H1 (cell line): ENCODE data around the gene MAPK1. TPM values are rescaled to one million over a fixed set of nuclear protein-coding genes. Genes with fewer than 3 reads are reported as not detected.

Experiments used
- CTCF ChIA-PET: fragments of 300-600 bp; sonication (Branson Sonifier 250); formaldehyde crosslinking; loops from one replicate; lab custom pipeline; 2021; ENCODE audit not compliant: partially characterized antibody; lab: Charles Lee
- POLR2A ChIA-PET: fragments of 300-600 bp; sonication (Branson Sonifier 250); formaldehyde crosslinking; loops from one replicate; lab custom pipeline; 2021; ENCODE audit warnings: inconsistent platforms; ENCODE audit not compliant: partially characterized antibody; lab: Charles Lee
- DNase-seq, 2 experiments: peaks; one replicate each; pipeline versions ENCODE4 v3.0.0 to v3.0.0-alpha.2; 2010 to 2022; ENCODE audit warnings: low spot score in 2 of 2, low read depth in 1 of 2, mixed read lengths in 1 of 2
- FAIRE-seq: peaks from 2 replicates; lab custom pipeline; 2011; peaks lifted over from hg19 to GRCh38; lab: Jason Lieb, UNC
- H2AFZ ChIP-seq: 2 replicates; pipeline ENCODE4 v1.8.1; 2012; ENCODE audit warnings: low read length, inconsistent platforms
- H2AK5ac ChIP-seq: 2 replicates; pipeline ENCODE4 v1.6.1; 2013; ENCODE audit warnings: low read depth, low read length
- H2BK120ac ChIP-seq: replicated peaks from 2 replicates; pipeline ENCODE3; 2013; ENCODE audit warnings: low read depth, low read length, inconsistent platforms
- H2BK12ac ChIP-seq: 2 replicates; pipeline ENCODE4 v1.6.1; 2013; ENCODE audit warnings: low read depth, low read length
- H2BK15ac ChIP-seq: 2 replicates; pipeline ENCODE4 v1.6.1; 2013; ENCODE audit warnings: low read length
- H2BK20ac ChIP-seq: 2 replicates; pipeline ENCODE4 v1.6.1; 2013; ENCODE audit warnings: low read length
- H2BK5ac ChIP-seq: 2 replicates; pipeline ENCODE4 v1.6.1; 2013; ENCODE audit warnings: low read depth, low read length
- H3K14ac ChIP-seq: 2 replicates; pipeline ENCODE4 v1.6.1; 2013; ENCODE audit warnings: inconsistent platforms; ENCODE audit not compliant: insufficient read length
- H3K18ac ChIP-seq: 2 replicates; pipeline ENCODE4 v1.6.1; 2013; ENCODE audit warnings: low read length; ENCODE audit errors: extremely low read depth
- H3K23ac ChIP-seq: 2 replicates; pipeline ENCODE4 v1.6.1; 2013; ENCODE audit warnings: inconsistent platforms; ENCODE audit not compliant: insufficient read length
- H3K23me2 ChIP-seq: 2 replicates; pipeline ENCODE4 v1.6.1; 2013; ENCODE audit warnings: low read depth, low read length
- H3K27ac ChIP-seq: 2 replicates; pipeline ENCODE4 v1.6.1; 2011; ENCODE audit warnings: low read depth, low read length, inconsistent platforms
- H3K27me3 ChIP-seq, 4 experiments: replicated peaks in 1 of 4; 1 replicate in 1 of 4; 2 replicates in 3 of 4; pipeline versions ENCODE4 v1.6.1 to v1.8.1; 2011 to 2013; ENCODE audit warnings: low read length in 3 of 4, mild to moderate bottlenecking in 3 of 4, inconsistent platforms in 2 of 4, mixed read lengths in 2 of 4, moderate library complexity in 1 of 4; ENCODE audit not compliant: control insufficient read depth in 3 of 4, insufficient read depth in 3 of 4; ENCODE audit errors: extremely low read depth in 1 of 4
- H3K36me3 ChIP-seq, 4 experiments: 2 replicates each; pipeline versions ENCODE4 v1.6.1 to v1.8.1; 2011 to 2013; ENCODE audit warnings: mild to moderate bottlenecking in 4 of 4, low read length in 3 of 4, moderate library complexity in 2 of 4, control low read depth in 1 of 4, inconsistent platforms in 1 of 4; ENCODE audit not compliant: insufficient read depth in 4 of 4, control insufficient read depth in 2 of 4
- H3K4ac ChIP-seq: replicated peaks from 2 replicates; pipeline ENCODE3; 2013; ENCODE audit warnings: low read length, low read depth, mixed read lengths, inconsistent platforms; ENCODE audit not compliant: insufficient read length
- H3K4me1 ChIP-seq, 4 experiments: replicated peaks in 1 of 4; 1 replicate in 1 of 4; 2 replicates in 3 of 4; pipeline versions ENCODE4 v1.6.1 to v1.8.1; 2011 to 2013; ENCODE audit warnings: low read length in 3 of 4, inconsistent platforms in 2 of 4, mixed read lengths in 1 of 4; ENCODE audit not compliant: insufficient read depth in 4 of 4, control insufficient read depth in 3 of 4
- H3K4me2 ChIP-seq, 2 experiments: 2 replicates each; pipeline versions ENCODE4 v1.6.1 to v1.8.1; 2011 to 2013; ENCODE audit warnings: low read depth in 2 of 2, low read length in 2 of 2, control low read depth in 1 of 2, inconsistent platforms in 1 of 2, mild to moderate bottlenecking in 1 of 2; ENCODE audit not compliant: insufficient read depth in 1 of 2
- H3K4me3 ChIP-seq, 4 experiments: fragments of 200-600, 300-600 bp in 1 of 4; sonication (generic), shearing (Covaris generic), sonication (Bioruptor Twin) in 1 of 4; 2 replicates each; pipeline versions ENCODE4 v1.5.1 to v1.8.1; 2011 to 2016; ENCODE audit warnings: low read length in 4 of 4, low read depth in 3 of 4, control low read depth in 2 of 4, inconsistent platforms in 2 of 4, mild to moderate bottlenecking in 2 of 4, mixed read lengths in 1 of 4, moderate library complexity in 1 of 4; ENCODE audit not compliant: insufficient read depth in 2 of 4; ENCODE audit errors: extremely low read depth in 1 of 4
- H3K56ac ChIP-seq: replicated peaks from 2 replicates; pipeline ENCODE3; 2013; ENCODE audit warnings: low read depth, mild to moderate bottlenecking, mixed read lengths, low read length, inconsistent platforms; ENCODE audit not compliant: insufficient read length
- H3K79me1 ChIP-seq: 2 replicates; pipeline ENCODE4 v1.6.1; 2013; ENCODE audit warnings: low read depth, low read length, control low read depth
- H3K79me2 ChIP-seq, 2 experiments: 2 replicates each; pipeline versions ENCODE4 v1.6.1 to v1.8.1; 2012 to 2013; ENCODE audit warnings: low read length in 2 of 2, mild to moderate bottlenecking in 2 of 2, inconsistent platforms in 1 of 2; ENCODE audit not compliant: insufficient read depth in 2 of 2, control insufficient read depth in 1 of 2
- H3K9ac ChIP-seq, 4 experiments: replicated peaks in 1 of 4; 1 replicate in 1 of 4; 2 replicates in 3 of 4; pipeline versions ENCODE4 v1.6.1 to v1.8.1; 2011 to 2013; ENCODE audit warnings: low read depth in 3 of 4, low read length in 3 of 4, control low read depth in 2 of 4, mild to moderate bottlenecking in 2 of 4, moderate library complexity in 2 of 4, inconsistent platforms in 1 of 4; ENCODE audit errors: extremely low read depth in 1 of 4
- H3K9me3 ChIP-seq, 2 experiments: 2 replicates each; pipeline versions ENCODE4 v1.6.1 to v1.8.1; 2012 to 2013; ENCODE audit warnings: mild to moderate bottlenecking in 2 of 2, moderate library complexity in 2 of 2, control low read depth in 1 of 2, inconsistent platforms in 1 of 2, low read depth in 1 of 2, low read length in 1 of 2, mixed read lengths in 1 of 2; ENCODE audit not compliant: insufficient read depth in 2 of 2
- H4K20me1 ChIP-seq, 2 experiments: replicated peaks in 1 of 2; 2 replicates each; pipeline versions ENCODE3 to v1.8.1; 2011 to 2013; ENCODE audit warnings: inconsistent platforms in 2 of 2, low read length in 2 of 2, mild to moderate bottlenecking in 1 of 2; ENCODE audit not compliant: insufficient read depth in 2 of 2, control insufficient read depth in 1 of 2
- H4K5ac ChIP-seq: 2 replicates; pipeline ENCODE4 v1.6.1; 2013; ENCODE audit warnings: low read length, low read depth, mixed read lengths, inconsistent platforms; ENCODE audit not compliant: insufficient read length
- H4K8ac ChIP-seq: 2 replicates; pipeline ENCODE4 v1.8.0; 2013; ENCODE audit warnings: mild to moderate bottlenecking, moderate library complexity, low read length, inconsistent platforms; ENCODE audit not compliant: insufficient read depth; ENCODE audit errors: extremely low read depth
- H4K91ac ChIP-seq: replicated peaks from 2 replicates; pipeline ENCODE3; 2013; ENCODE audit warnings: low read length, mixed read lengths, inconsistent platforms; ENCODE audit not compliant: insufficient read length
- ATF2 ChIP-seq: IDR thresholded peaks from 2 replicates; pipeline ENCODE4 v1.6.1; 2012; ENCODE audit warnings: low read length, inconsistent platforms
- BCL11A ChIP-seq, 2 experiments: IDR thresholded peaks; one replicate each; pipeline ENCODE4 v1.6.1; 2011; ENCODE audit warnings: low read depth in 2 of 2, low read length in 2 of 2, mild to moderate bottlenecking in 2 of 2
- CBX8 ChIP-seq: fragments of 300-800, 300-1000 bp; sonication (generic); IDR thresholded peaks from 2 replicates; pipeline ENCODE4 v1.7.1; 2016; ENCODE audit warnings: low read depth, low read length, borderline replicate concordance
- CEBPB ChIP-seq: IDR thresholded peaks from 2 replicates; pipeline ENCODE4 v1.6.1; 2012; ENCODE audit warnings: low read depth, low read length
- GABPA ChIP-seq: IDR thresholded peaks from 2 replicates; pipeline ENCODE4 v1.6.1; 2011; ENCODE audit warnings: mild to moderate bottlenecking, low read length, moderate library complexity, borderline replicate concordance; ENCODE audit not compliant: insufficient read depth
- GTF2F1 ChIP-seq: IDR thresholded peaks from 2 replicates; pipeline ENCODE4 v1.6.1; 2012; ENCODE audit warnings: low read depth, low read length, improper control_type of control experiment, borderline replicate concordance
- HDAC6 ChIP-seq: IDR thresholded peaks from one replicate; pipeline ENCODE4 v1.7.1; 2012; ENCODE audit warnings: low read depth, mild to moderate bottlenecking, inconsistent platforms, low read length, moderate library complexity
- MAFK ChIP-seq: IDR thresholded peaks from 2 replicates; pipeline ENCODE4 v1.6.1; 2012; ENCODE audit warnings: low read depth, mild to moderate bottlenecking, improper control_type of control experiment, low read length
- NANOG ChIP-seq: IDR thresholded peaks from 2 replicates; pipeline ENCODE4 v1.6.1; 2011; ENCODE audit warnings: low read length, low read depth, mild to moderate bottlenecking, inconsistent platforms; ENCODE audit not compliant: insufficient read depth, poor library complexity, severe bottlenecking
- POLR2A ChIP-seq, 2 experiments: IDR thresholded peaks; 1 replicate in 1 of 2; 2 replicates in 1 of 2; pipeline ENCODE4 v1.6.1; 2011; ENCODE audit warnings: low read depth in 2 of 2, low read length in 2 of 2, mild to moderate bottlenecking in 2 of 2; ENCODE audit errors: control extremely low read depth in 1 of 2
- RBBP5 ChIP-seq: IDR thresholded peaks from 2 replicates; pipeline ENCODE4 v1.7.1; 2012; ENCODE audit warnings: low read depth, mild to moderate bottlenecking, inconsistent platforms, low read length, moderate library complexity, borderline replicate concordance
- TBP ChIP-seq: IDR thresholded peaks from 2 replicates; pipeline ENCODE4 v1.6.1; 2011; ENCODE audit warnings: low read depth, low read length, improper control_type of control experiment
- WGBS, 2 experiments: shearing (Covaris generic) in 1 of 2; methylation state at CpG; one replicate each; pipeline versions ENCODE4 v1.1.6 to v1.1.7; 2013 to 2015; ENCODE audit warnings: low lambda C conversion rate in 2 of 2, mixed read lengths in 2 of 2, inconsistent platforms in 1 of 2, low coverage in 1 of 2, missing lambda C conversion rate in 1 of 2; ENCODE audit not compliant: insufficient replicate concordance in 2 of 2, insufficient coverage in 1 of 2, insufficient read length in 1 of 2; ENCODE audit errors: extremely low coverage in 1 of 2, missing lambda C conversion rate in 1 of 2; 5-methylcytosine and 5-hydroxymethylcytosine counted together
- polyA plus RNA-seq, 7 experiments: library from polyadenylated mRNA; depleted of rRNA in 3 of 7; stranded (reverse) in 5 of 7; unstranded in 2 of 7; fragments of >200 nt in 5 of 7; fragments of 200-250 nt in 2 of 7; gene quantifications; 1 replicate in 5 of 7; 2 replicates in 1 of 7; 4 replicates in 1 of 7; pipeline versions ENCODE4 v1.2.1 to v1.2.3, GENCODE V29; 2011 to 2013; ENCODE audit warnings: missing spikeins in 2 of 7, mixed read lengths in 2 of 7
- total RNA-seq: library from RNA; stranded (reverse); fragmentation: NEBNext Ultra II Directional; extraction: Animal tissue kit (Norgen Biotek cat#: 25700); gene quantifications from 2 replicates; pipeline ENCODE4 v1.2.1, GENCODE V29; 2021

MAPK1 gene
- total and polyA plus RNA-seq, 2 of the 8 experiments (the other 6 are each of a cell fraction or from before 2014, with no cell fraction given) = 28.1 to 101 TPM

- no peak overlapping the region for H3K4me3 ChIP-seq
- peak overlapping the region; percentile 50; the same call in 1 of the 2 replicates for H2BK12ac ChIP-seq
- H3K18ac ChIP-seq = 0 out of 2 replicates have a peak overlapping the region, but pooled peaks have one; percentile 7
- FAIRE-seq (peak; percentile 73), DNase-seq (peak; percentile 36 to 74)
- H3K27me3 ChIP-seq = no peaks in the 10 kb centered on the region
- H3K56ac ChIP-seq = no peak overlapping the region
- H4K91ac ChIP-seq = no peak overlapping the region
- H2BK15ac ChIP-seq = no peak overlapping the region
- no peaks in the 10 kb centered on the region for H3K9me3 ChIP-seq
- H2AFZ ChIP-seq = no peak overlapping the region
- H3K36me3 ChIP-seq = no peaks in the 10 kb centered on the region
- 0 out of 4 replicates have a peak overlapping the region, but pooled peaks of 1 of the 2 experiments have one; percentile 19 for H3K4me2 ChIP-seq
- H3K27ac ChIP-seq = no peak overlapping the region
- POLR2A ChIA-PET = interaction anchor here (0.7 to 1.9 kb wide), 4 partner anchors 9 to 186 kb away, joined by 3 to 10 read pairs (median 4); partner anchors contain the start of genes PPIL2 and YPEL1
- no peak overlapping the region for H4K5ac ChIP-seq
- no peak overlapping the region for H3K14ac ChIP-seq
- H3K9ac ChIP-seq = no peak overlapping the region
- H2BK120ac ChIP-seq = no peak overlapping the region
- no peaks in the 10 kb centered on the region for H3K23me2 ChIP-seq
- no peak overlapping the region for H3K4ac ChIP-seq
- 37% methylated on average over 5 of the region's 5 CpGs; no CpG with 5 or more reads in 1 of the 2 experiments for WGBS, 2 experiments
- peaks cover 3 to 5% (median 4%) of the 10 kb centered on the region in 4 experiments; a peak in 6 of 7 replicates for H3K4me1 ChIP-seq
- H3K79me1 ChIP-seq = no peaks in the 10 kb centered on the region
- H4K20me1 ChIP-seq = peaks cover 10% of the 10 kb centered on the region in 2 experiments
- peak overlapping the region; percentile 11; the same call in 1 of the 2 replicates for H4K8ac ChIP-seq
- peak overlapping the region; percentile 31; the same call in 1 of the 2 replicates for H2BK5ac ChIP-seq
- H3K79me2 ChIP-seq = no peaks in the 10 kb centered on the region
- no peak overlapping the region for H2BK20ac ChIP-seq
- H2AK5ac ChIP-seq = 0 out of 2 replicates have a peak overlapping the region, but pooled peaks have one; percentile 42
- CTCF ChIA-PET = interaction anchor here (1.1 to 5.8 kb wide), 5 partner anchors 10 to 198 kb away, joined by 3 to 45 read pairs (median 9); no protein-coding TSS in a partner anchor
- no peak overlapping the region for H3K23ac ChIP-seq
- no peak for TF ChIP-seq GTF2F1
- TF ChIP-seq ATF2 = no peak
- TF ChIP-seq MAFK = no peak
- TF ChIP-seq CBX8 = no peak
- no peak for TF ChIP-seq BCL11A (IDR thresholded peaks at IDR 0.05; ENCODE audit: low read depth in 2 of 2, low read length in 2 of 2)
- no peak for TF ChIP-seq HDAC6
- TF ChIP-seq POLR2A (IDR thresholded peaks at IDR 0.05; ENCODE audit: control extremely low read depth in 1 of 2, low read depth in 2 of 2, low read length in 2 of 2) = no peak
- no peak for TF ChIP-seq NANOG
- TF ChIP-seq CEBPB = no peak
- no peak for TF ChIP-seq GABPA
- TF ChIP-seq TBP = no peak
- no peak for TF ChIP-seq RBBP5
Measured at GRCh38 chr22:21726650-21727049, 140.8 kb downstream of the MAPK1 start.
